ENCODE results near the gene PTPN21.

The PTPN21 gene

GRCh38 chr14:88454886-88455285 lies 99.9 kb downstream of the PTPN21 start:
- DNase-seq, result no peak

DNA sequence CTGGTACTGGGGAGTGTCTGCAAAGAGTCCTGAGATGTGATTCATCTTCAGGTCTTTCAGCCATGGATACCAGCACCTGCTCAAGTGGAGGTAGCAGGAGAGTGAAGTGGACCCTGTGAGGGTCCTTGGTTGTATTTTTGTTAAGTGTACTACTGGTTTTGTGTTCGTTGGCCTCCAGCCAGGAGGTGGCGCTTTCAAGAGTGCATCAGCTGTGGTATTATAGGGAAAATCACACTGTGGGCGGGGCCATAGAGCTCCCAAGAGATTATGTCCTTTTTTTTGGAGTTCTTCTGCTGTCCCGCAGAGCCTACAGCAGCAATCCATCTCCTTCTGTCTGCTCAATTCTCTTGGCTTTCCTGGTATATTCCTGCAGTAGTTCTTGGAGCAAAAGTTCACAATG lies 102.6 kb downstream of the PTPN21 start:
- no peak for DNase-seq

GRCh38 chr14:88439088-88439487 lies 115.7 kb downstream of the PTPN21 start:
- DNase-seq, result no peak

DNA sequence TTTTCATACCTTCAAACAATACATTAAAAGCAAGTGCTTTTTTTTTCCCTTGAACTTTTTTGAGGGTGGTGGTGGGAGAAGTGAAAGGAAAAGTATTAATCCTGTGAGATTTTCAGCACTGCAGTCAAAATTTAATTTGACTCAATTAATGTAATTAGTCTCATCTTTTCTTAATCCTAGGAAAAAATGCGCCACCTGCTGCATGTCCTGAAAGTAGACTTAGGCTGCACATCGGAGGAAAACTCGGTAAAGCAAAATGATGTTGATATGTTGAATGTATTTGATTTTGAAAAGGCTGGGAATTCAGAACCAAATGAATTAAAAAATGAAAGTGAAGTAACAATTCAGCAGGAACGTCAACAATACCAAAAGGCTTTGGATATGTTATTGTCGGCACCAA lies 117.1 kb downstream of the PTPN21 start:
- DNase-seq, result no peak

GRCh38 chr14:88430976-88431375 lies 123.8 kb downstream of the PTPN21 start:
- DNase-seq, result no peak

DNA sequence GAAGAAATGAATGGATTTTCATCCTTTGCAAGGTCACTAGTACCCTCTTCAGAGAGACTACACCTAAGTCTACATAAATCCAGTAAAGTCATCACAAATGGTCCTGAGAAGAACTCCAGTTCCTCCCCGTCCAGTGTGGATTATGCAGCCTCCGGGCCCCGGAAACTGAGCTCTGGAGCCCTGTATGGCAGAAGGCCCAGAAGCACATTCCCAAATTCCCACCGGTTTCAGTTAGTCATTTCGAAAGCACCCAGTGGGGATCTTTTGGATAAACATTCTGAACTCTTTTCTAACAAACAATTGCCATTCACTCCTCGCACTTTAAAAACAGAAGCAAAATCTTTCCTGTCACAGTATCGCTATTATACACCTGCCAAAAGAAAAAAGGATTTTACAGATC lies 128.5 kb downstream of the PTPN21 start:
- DNase-seq, result no peak

DNA sequence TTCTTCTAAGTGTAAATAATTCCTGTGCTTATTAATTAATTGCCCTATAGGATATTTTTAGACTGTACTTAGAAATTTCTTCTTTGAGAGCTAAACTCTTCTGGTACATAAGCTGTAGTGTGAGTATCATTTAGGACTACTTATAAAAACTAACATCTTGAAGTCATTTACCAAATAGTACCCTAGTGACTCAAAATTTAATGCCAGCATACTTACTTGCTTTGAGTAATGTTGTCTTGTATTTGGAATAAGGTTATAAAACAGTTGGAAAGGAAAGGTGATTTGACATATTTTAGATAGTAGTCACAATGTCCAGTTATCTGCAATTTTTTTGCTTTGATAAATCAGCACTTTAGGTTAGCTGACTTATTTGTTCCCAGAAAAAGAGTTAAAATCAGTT lies 130.2 kb downstream of the PTPN21 start:
- DNase-seq, result no peak

- no peak for DNase-seq
These were observed 131.7 kb downstream of the PTPN21 start for GRCh38 chr14:88422919-88423650.

- DNase-seq, result no peak
These were observed 132.8 kb downstream of the PTPN21 start for GRCh38 chr14:88422047-88422446.

DNA sequence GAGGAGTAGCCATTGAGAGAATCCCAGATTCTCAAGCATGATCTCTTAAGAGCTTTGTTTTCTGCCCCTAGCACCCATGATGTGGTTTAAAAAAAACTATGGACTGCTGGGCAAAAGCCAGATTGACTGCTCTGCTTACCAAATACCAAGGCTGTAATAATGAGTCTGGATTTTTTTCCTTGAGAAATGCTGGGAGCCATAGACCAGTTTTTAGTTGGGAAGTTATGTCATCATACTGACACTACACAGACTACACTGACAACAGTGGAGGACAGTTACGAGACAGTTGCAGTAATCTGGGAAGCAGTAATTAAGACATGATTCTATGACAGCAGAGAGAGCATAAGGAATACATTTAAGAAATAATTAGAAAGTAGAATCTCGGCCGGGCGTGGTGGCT lies 133.5 kb downstream of the PTPN21 start:
- no peak for DNase-seq

- DNase-seq, result no peak
These were observed 134.6 kb downstream of the PTPN21 start for GRCh38 chr14:88420187-88420586.

- DNase-seq, result no peak
These were observed 137.2 kb downstream of the PTPN21 start for GRCh38 chr14:88417594-88417993.

Data from NCI-H1694 treated with DMSO at 0.1 percent for 48 hours (cell line).